ENCODE results near the gene ADD3. TPM values are rescaled to one million over a fixed set of nuclear protein-coding genes. Genes with fewer than 3 reads are reported as not detected.

The ADD3 gene
- total RNA-seq, 1 experiment from 2014 or later: 59.9 TPM

- Histone ChIP-seq H3T11ph (ENCODE audit: low read length) (no peak overlapping the region), H3K4me2 (ENCODE audit: insufficient read depth, insufficient read length, low read length) (no peak overlapping the region), H3K18ac (ENCODE audit: insufficient read length, low read depth, low read length) (no peak overlapping the region), H4K8ac (replicated peaks; ENCODE audit: insufficient read length, low read depth, low read length) (no peak overlapping the region), H3K23ac (ENCODE audit: insufficient read length, low read depth, low read length) (no peak overlapping the region), H3K56ac (ENCODE audit: insufficient read length, low read depth, low read length) (no peak overlapping the region), H4K5ac (ENCODE audit: insufficient read length, low read depth, low read length) (no peak overlapping the region), H3K27me3 (ENCODE audit: insufficient read depth, low read length) (no peaks in the 10 kb centered on the region), H3K9me3 (ENCODE audit: control insufficient read depth, low read depth, low read length) (no peaks in the 10 kb centered on the region), H2AFZ (ENCODE audit: low read length) (no peak overlapping the region), H2BK12ac (ENCODE audit: insufficient read length, low read depth, low read length) (no peak overlapping the region), H3K9ac (ENCODE audit: extremely low read depth, insufficient read length, low read length) (no peak overlapping the region), H2BK120ac (ENCODE audit: low read depth, low read length, poor library complexity, severe bottlenecking) (no peak overlapping the region), H2BK20ac (ENCODE audit: low read depth, low read length, poor library complexity, severe bottlenecking) (no peak overlapping the region), H3K79me2 (ENCODE audit: insufficient read depth, low read length) (no peaks in the 10 kb centered on the region), H2BK15ac (ENCODE audit: low read depth, low read length) (no peak overlapping the region), H4K20me1 (ENCODE audit: control insufficient read depth, insufficient read depth, insufficient read length) (no peaks in the 10 kb centered on the region), H3K4ac (ENCODE audit: low read depth, low read length) (no peak overlapping the region), H2AK5ac (ENCODE audit: insufficient read length, low read length) (no peak overlapping the region), H2BK5ac (ENCODE audit: insufficient read length, low read length) (no peak overlapping the region), H3K27ac (ENCODE audit: insufficient read length, low read depth, low read length) (no peak overlapping the region), H3K4me1 (ENCODE audit: insufficient read depth, low read length) (no peaks in the 10 kb centered on the region), H3K79me1 (ENCODE audit: insufficient read depth, low read depth, low read length, poor library complexity, severe bottlenecking) (no peaks in the 10 kb centered on the region), H3K14ac (ENCODE audit: insufficient read depth, low read length) (no peak overlapping the region), H3K23me2 (ENCODE audit: insufficient read length, low read depth, low read length, poor library complexity, severe bottlenecking) (no peaks in the 10 kb centered on the region), H4K91ac (ENCODE audit: insufficient read length, low read depth, low read length) (no peak overlapping the region)
- DNase-seq: no peak
- Mint-ChIP-seq H3K9me3 (no peaks in the 10 kb centered on the region), H3K4me1 (no peaks in the 10 kb centered on the region), H3K4me3 (no peak overlapping the region), H3K27me3 (ENCODE audit: low read depth) (no peaks in the 10 kb centered on the region), H3K36me3 (ENCODE audit: insufficient read depth in 1 of 3, low read depth in 3 of 3) (peaks cover 0 to 16% (median 12%) of the 10 kb centered on the region in 3 experiments; a peak in 5 of 7 replicates), H3K27ac (no peak overlapping the region)
- no peak for TF ChIP-seq CTCF (conservative IDR thresholded peaks at IDR 0.05)
These were observed 96.2 kb downstream of the ADD3 start for GRCh38 chr10:110103921-110104461.

Data from H9 (cell line).